Heart right ventricle (tissue), 16 donors: ENCODE data around the gene C10orf71. TPM values are rescaled to one million over a fixed set of nuclear protein-coding genes. Genes with fewer than 3 reads are reported as not detected.

Source experiments
- ATAC-seq, 8 donors: fragments of 200-7000 bp; cut with Tn5 transposase; one replicate each; pipeline ENCODE4 v1.9.1; 2020; ENCODE audit warnings: mild to moderate bottlenecking in 8 of 8, moderate library complexity in 8 of 8, moderate number of reproducible peaks in 1 of 8
- DNase-seq, 2 donors: peaks; one replicate each; pipeline ENCODE4 v3.0.0-alpha.2; 2020
- H3K27ac ChIP-seq, 10 donors: fragments of 200-600 bp; sonication (generic) in 2 of 10; one replicate each; pipeline versions ENCODE4 v1.5.0 to v1.8.0; 2020 to 2022; ENCODE audit warnings: mild to moderate bottlenecking in 3 of 10
- H3K27me3 ChIP-seq, 7 donors: fragments of 200-600 bp; one replicate each; pipeline ENCODE4 v1.8.0; 2021 to 2022; ENCODE audit warnings: mild to moderate bottlenecking in 2 of 7
- H3K36me3 ChIP-seq, 9 donors: fragments of 200-600 bp; sonication (generic) in 1 of 9; one replicate each; pipeline versions ENCODE4 v1.5.0 to v1.8.0; 2020 to 2022; ENCODE audit warnings: mild to moderate bottlenecking in 2 of 9
- H3K4me1 ChIP-seq, 9 donors: fragments of 200-600 bp; sonication (generic) in 1 of 9; one replicate each; pipeline versions ENCODE4 v1.5.0 to v1.8.0; 2020 to 2022; ENCODE audit warnings: mild to moderate bottlenecking in 4 of 9
- H3K4me3 ChIP-seq, 10 donors: fragments of 200-600 bp; sonication (generic) in 2 of 10; one replicate each; pipeline versions ENCODE4 v1.5.0 to v1.8.0; 2020 to 2022; ENCODE audit warnings: mild to moderate bottlenecking in 7 of 10, moderate library complexity in 2 of 10
- H3K9me3 ChIP-seq, 11 donors: fragments of 200-600 bp in 10 of 11; sonication (generic) in 2 of 11; one replicate each; pipeline versions ENCODE4 v1.5.0 to v1.8.0; 2013 to 2022; ENCODE audit warnings: mild to moderate bottlenecking in 2 of 11, control low read depth in 1 of 11, moderate library complexity in 1 of 11
- CTCF ChIP-seq, 9 donors: fragments of 200-600 bp; sonication (generic) in 2 of 9; IDR thresholded peaks; one replicate each; pipeline versions ENCODE4 v1.5.0 to v1.8.0; 2021 to 2022; ENCODE audit warnings: antibody characterized with exemption in 9 of 9, mild to moderate bottlenecking in 5 of 9, moderate library complexity in 1 of 9
- WGBS, 2 donors: extraction: QIAGEN DNeasy Blood & Tissue Kit; methylation state at CpG; one replicate each; pipeline ENCODE4 v1.1.7; 2013; ENCODE audit warnings: inconsistent platforms in 1 of 2; 5-methylcytosine and 5-hydroxymethylcytosine counted together
- intact Hi-C, 10 donors: fragments of 100-400 bp; cut with DNase I; formaldehyde crosslinking; loops; one replicate each; pipeline versions ENCODE4 v1.11.1 to v1.14.2; 2022
- polyA plus RNA-seq, 2 donors: library from polyadenylated mRNA; stranded (reverse); fragments of 200-250 nt; gene quantifications; one replicate each; pipeline ENCODE4 v1.2.3, GENCODE V29; 2013
- total RNA-seq, 10 donors: library from RNA; stranded (reverse); fragmentation: NEBNext Ultra II Directional in 3 of 10; extraction: Animal tissue kit (Norgen Biotek cat#: 25700) in 3 of 10; gene quantifications; one replicate each; pipeline versions ENCODE4 v1.2.1 to v1.2.4, GENCODE V29; 2021 to 2023
- donor health status: Arrhythmogenic right ventricular cardiomyopathy.
- donor health status: ischemic (EF 13 %, LVEDD 7.1; RV severe dilation, severe dysfunction).
- donor health status: healthy with polysubstance abuse.
- donor health status: DM: no; HTN: yes; CAD: no.
- donor health status: DM: no; HTN: no; CAD: no.
- donor health status: ischemic (EF 25% LVEDD 6.9; RV normal size, moderate dysfunction).
- donor health status: ischemic (EF 25% LVEDD 5.7; RV mildly dilated, moderate dysfunction).
- donor health status: healthy.
- donor health status: DM: yes; HTN: yes; CAD: no.
- donor health status: Ischemic cardiomyopathy.
- donor health status: ischemic (EF 35%, LVEDD 5.7; RV mildly dilated, moderate dysfunction).
- donor health status: nonischemic (EF 11% LVEDD 7.7; RV severe dilation, severe dysfunction).
- donor health status: DM: yes; HTN: yes; CAD: no.
- donor health status: PGD.
- donor health status: ischemic (EF 29% LVEDD 5.4; RV normal size, mild dysfunction).
- donor health status: nonischemic (EF 23%, LVEDD 6.1; RV moderate dilation, normal function).

C10orf71 gene
- total and polyA plus RNA-seq, 12 donors = 3.6 to 225 (median 149) TPM

GRCh38 chr10:49303711-49304110 lies 4.7 kb downstream of the C10orf71 start:
- 75 to 85% methylated on average over 1 of the region's 1 CpG for WGBS, 2 donors
- no peaks in the 10 kb centered on the region for H3K27me3 ChIP-seq
- H3K9me3 ChIP-seq = no peaks in the 10 kb centered on the region
- H3K4me1 ChIP-seq = peaks cover 0 to 87% (median 45%) of the 10 kb centered on the region in 9 donors
- H3K4me3 ChIP-seq = no peak overlapping the region
- intact Hi-C loops = loop anchor here in 1 of 10 donors (10.0 kb wide), 1 partner anchor 89 kb away; no protein-coding TSS in a partner anchor
- no peak for TF ChIP-seq CTCF (IDR thresholded peaks at IDR 0.05)
- ATAC-seq (no peak), DNase-seq (no peak)
- H3K27ac ChIP-seq = peak overlapping the region in 4 of 10 donors; percentile 19 to 60 (median 34)
- peaks cover 0 to under 1% (median 0%) of the 10 kb centered on the region in 9 donors for H3K36me3 ChIP-seq

- DNase-seq = no peak
- TF ChIP-seq CTCF (IDR thresholded peaks at IDR 0.05) = no peak
- 82 to 83% methylated on average over 5 of the region's 5 CpGs for WGBS, 2 donors
Measured at GRCh38 chr10:49304137-49304536, 5.2 kb downstream of the C10orf71 start.

GRCh38 chr10:49307921-49308320 lies 9.0 kb downstream of the C10orf71 start:
- no peak overlapping the region for H3K4me3 ChIP-seq
- peaks cover 0 to 16% (median 0%) of the 10 kb centered on the region in 9 donors for H3K36me3 ChIP-seq
- H3K4me1 ChIP-seq = peaks cover 0 to 66% (median 35%) of the 10 kb centered on the region in 9 donors
- intact Hi-C loops = loop anchor here in 1 of 10 donors (10.0 kb wide), 1 partner anchor 93 kb away; no protein-coding TSS in a partner anchor
- 95 to 100% methylated on average over 1 of the region's 1 CpG for WGBS, 2 donors
- DNase-seq (no peak), ATAC-seq (no peak)
- H3K9me3 ChIP-seq = peaks cover 0 to 8% (median 0%) of the 10 kb centered on the region in 11 donors
- H3K27me3 ChIP-seq = no peaks in the 10 kb centered on the region
- H3K27ac ChIP-seq = no peak overlapping the region
- no peak for TF ChIP-seq CTCF (IDR thresholded peaks at IDR 0.05)

More at GRCh38 chr10:49304137-49304536, 5.2 kb downstream of the C10orf71 start:
- Histone ChIP-seq H3K4me1 (peaks cover 0 to 83% (median 45%) of the 10 kb centered on the region in 9 donors), H3K27ac (peak overlapping the region in 4 of 10 donors; percentile 19 to 60 (median 34)), H3K36me3 (peaks cover 0 to 4% (median 0%) of the 10 kb centered on the region in 9 donors), H3K9me3 (peaks cover 0 to 4% (median 0%) of the 10 kb centered on the region in 11 donors), H3K4me3 (no peak overlapping the region), H3K27me3 (no peaks in the 10 kb centered on the region)
- ATAC-seq = no peak
- intact Hi-C loops = loop anchor here in 1 of 10 donors (10.0 kb wide), 1 partner anchor 89 kb away; no protein-coding TSS in a partner anchor

GRCh38 chr10:49308881-49309280 lies 9.9 kb downstream of the C10orf71 start:
- 89 to 91% methylated on average over 5 of the region's 5 CpGs for WGBS, 2 donors
- Histone ChIP-seq H3K9me3 (peaks cover 0 to 8% (median 0%) of the 10 kb centered on the region in 11 donors), H3K4me1 (peaks cover 2 to 66% (median 34%) of the 10 kb centered on the region in 9 donors), H3K4me3 (no peak overlapping the region), H3K36me3 (peaks cover 0 to 16% (median 0%) of the 10 kb centered on the region in 9 donors), H3K27me3 (no peaks in the 10 kb centered on the region), H3K27ac (no peak overlapping the region)
- intact Hi-C loops = loop anchor here in 1 of 10 donors (10.0 kb wide), 1 partner anchor 94 kb away; no protein-coding TSS in a partner anchor
- no peak for TF ChIP-seq CTCF (IDR thresholded peaks at IDR 0.05)
- ATAC-seq = no peak
- DNase-seq = no peak
